GM11168 (cell line): ENCODE data around the gene ZNF384.

Source experiments
- in situ Hi-C: fragments of 300-500 bp; cut with MboI; formaldehyde crosslinking; loops from one replicate; pipeline ENCODE4 v1.12.0; 2022; ENCODE audit warnings: low sequenced_read_pairs; ENCODE audit not compliant: unreplicated experiment

The ZNF384 gene

DNA sequence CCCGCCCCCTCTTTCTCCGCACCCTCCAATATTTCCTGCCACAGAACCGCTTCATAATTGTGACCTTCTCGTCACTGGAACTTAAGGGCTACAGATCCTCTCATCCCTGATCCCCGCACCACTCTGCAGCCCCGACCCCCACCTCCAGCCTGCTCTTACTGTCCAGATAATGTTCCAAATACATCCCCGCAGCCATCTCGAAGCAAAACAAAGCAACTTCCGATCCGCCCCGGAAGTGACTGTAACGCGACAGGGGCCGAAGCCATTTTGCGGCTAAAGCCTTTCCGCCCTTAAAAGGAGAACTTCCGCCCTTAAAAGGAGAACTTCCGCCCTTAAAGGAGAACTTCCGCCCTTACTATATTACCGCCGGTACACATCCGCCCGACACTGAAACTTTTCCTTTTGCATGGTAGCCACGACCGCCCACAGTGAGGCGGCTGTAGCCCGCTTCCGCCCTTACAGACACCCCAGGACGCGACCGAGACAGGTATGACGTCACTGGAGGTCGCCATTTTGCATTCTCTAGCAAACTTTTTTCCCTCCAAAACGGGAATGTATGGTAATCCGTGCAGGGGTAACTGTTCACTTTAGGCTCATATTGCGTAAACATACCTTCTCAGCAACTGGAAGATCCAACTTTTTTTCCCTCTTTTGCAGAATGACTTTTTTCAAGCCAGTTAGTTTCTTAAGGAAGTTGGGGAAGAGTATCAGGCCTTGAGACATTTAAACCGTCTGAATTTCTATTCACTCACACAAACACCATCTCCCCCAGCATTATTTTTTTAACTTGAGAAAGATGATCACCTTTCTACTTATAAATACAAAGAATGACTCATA, 26.1 kb downstream of the ZNF384 start, which contains the start of gene ING4:
Gene ING4 (minus strand): TSS at position 214 of the 837 bp plus-strand sequence. CDS start 18 bp downstream, at position 196.
- in situ Hi-C loops, result no loop called here

GRCh38 chr12:6662602-6662905, 26.6 kb downstream of the ZNF384 start:
- in situ Hi-C loops, result no loop called here

DNA sequence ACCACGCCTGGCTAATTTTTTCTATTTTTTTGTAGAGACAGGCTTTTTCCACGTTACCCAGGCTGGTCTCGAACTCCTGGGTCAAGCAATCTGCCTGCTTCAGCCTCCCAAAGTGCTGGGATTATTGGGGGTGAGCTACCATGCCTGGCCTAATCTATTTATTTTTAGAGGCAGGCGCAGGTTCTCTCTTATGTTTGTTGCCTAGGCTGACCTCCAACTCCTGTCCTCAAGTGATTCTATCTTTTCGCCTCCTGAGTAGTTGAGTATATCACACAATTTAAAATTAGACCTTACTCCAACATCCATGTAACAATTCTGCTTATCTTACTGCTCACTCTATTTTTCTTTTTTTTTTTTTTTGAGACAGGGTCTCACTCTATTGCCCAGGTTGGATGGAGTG, 35.2 kb downstream of the ZNF384 start:
- in situ Hi-C loops, result no loop called here

GRCh38 chr12:6653342-6653741, 35.8 kb downstream of the ZNF384 start:
- in situ Hi-C loops, result no loop called here

- in situ Hi-C loops, result no loop called here
These were observed 36.8 kb downstream of the ZNF384 start for GRCh38 chr12:6652391-6652790.

DNA sequence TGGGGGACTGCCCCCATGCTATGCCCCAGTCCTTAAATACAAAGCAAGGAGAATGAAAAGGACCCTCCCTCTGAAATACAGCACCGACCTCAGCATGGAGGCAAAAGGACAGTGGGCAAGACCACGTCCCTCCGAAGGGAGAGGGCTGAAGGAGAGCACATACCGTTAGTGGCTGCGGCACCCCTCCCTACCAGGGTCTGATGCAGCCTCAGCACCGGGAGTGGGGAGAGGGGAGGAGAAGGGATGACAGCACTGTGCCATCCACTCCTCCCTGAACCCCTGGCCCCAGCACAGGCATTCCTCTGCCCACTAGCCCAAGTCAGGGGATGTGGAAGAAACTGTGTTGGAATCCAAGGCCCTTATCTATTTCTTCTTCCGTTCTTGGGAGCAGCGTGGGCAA, 38.3 kb downstream of the ZNF384 start:
- in situ Hi-C loops, result no loop called here

DNA sequence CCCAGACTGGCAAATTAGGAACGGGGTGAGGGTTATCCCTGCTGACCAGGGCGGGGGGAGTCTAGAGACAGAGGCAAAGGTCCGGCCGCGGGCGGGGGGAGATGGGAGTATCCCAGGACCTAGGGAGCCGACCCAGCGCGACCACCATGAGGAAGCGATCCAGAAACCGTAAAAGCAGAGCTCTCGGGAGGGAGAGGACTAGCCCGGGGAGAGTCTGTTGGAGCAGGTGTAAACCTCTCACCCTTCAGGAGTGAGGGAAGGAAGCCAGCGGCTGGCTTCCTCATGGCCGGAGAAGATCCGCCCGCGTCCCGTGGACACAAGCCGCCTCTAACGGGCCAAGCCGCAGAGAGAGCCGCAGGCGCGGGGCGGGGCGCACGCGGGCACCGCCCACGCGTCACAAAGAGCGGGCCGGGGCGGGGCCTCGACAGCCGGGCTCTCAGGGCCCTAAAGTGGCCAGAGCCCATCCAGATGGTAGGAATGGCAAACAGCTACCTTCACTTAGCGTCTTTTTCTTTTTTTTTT, 42.0 kb downstream of the ZNF384 start, which contains the start of gene ACRBP:
Gene ACRBP (minus strand): TSS at position 350 of the 522 bp plus-strand sequence. CDS start 66 bp downstream, at position 284.
- in situ Hi-C loops, result no loop called here

- in situ Hi-C loops, result no loop called here
These were observed 42.7 kb downstream of the ZNF384 start for GRCh38 chr12:6646276-6647082.

DNA sequence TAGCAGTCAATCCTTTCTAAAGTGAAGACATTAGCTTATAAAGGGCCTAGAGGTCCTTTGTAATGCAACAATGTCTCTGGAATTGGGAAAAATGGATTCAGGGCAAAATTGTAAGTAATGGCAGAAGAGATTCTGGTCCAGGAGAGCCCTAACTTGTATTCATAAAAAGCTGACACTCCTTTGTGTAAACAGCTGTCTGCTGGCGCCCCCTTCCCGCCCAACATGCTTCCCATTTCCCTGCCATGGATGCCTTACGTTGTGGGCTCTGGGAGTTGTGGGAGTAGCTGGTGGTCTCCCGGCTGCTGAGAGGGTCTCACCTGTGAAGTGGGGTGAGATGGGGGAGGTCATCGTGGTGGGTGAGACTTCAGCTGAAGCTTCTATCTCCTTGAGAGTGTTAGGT, 44.3 kb downstream of the ZNF384 start:
- in situ Hi-C loops, result no loop called here

DNA sequence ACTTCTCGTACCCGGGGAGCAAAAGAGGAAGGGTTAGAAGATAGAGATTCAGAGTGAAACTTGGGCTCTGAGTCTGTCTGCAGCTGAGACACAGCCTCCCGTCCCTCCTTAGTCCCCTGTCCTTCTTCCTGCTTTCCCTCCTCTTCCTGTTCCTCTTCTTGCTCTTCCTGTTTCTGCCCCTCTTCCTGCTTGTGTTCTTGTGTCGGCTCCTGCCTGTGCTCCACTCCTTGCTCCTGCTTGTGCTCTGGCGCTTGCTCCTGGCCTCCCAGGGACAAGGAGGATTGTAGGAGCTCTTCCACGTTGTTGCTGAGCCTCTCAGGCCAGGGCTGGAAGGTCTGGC, 44.9 kb downstream of the ZNF384 start:
- in situ Hi-C loops, result no loop called here

- in situ Hi-C loops, result no loop called here
These were observed 45.5 kb downstream of the ZNF384 start for GRCh38 chr12:6643569-6644256.

DNA sequence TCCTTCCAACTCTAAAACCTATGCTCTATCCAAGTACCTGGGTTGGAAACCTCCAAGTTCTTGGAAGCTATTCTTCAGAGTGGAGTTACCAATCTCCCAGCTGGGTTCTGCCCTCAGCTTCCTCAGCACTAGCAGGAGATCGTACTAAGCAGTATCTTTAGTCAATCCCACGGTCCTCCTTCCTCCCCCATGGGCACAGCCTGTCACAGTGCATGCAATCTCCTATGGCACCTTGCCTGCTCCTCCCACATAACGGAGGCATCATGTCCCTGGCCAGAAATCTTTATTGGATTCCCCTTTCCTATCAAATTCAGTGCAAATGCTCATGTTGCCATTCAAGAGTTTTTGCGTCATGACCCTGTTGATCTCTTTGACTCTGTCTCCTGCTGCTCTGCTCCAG, 48.0 kb downstream of the ZNF384 start:
- in situ Hi-C loops, result no loop called here

GRCh38 chr12:6640497-6640896, 48.7 kb downstream of the ZNF384 start:
- in situ Hi-C loops, result no loop called here

DNA sequence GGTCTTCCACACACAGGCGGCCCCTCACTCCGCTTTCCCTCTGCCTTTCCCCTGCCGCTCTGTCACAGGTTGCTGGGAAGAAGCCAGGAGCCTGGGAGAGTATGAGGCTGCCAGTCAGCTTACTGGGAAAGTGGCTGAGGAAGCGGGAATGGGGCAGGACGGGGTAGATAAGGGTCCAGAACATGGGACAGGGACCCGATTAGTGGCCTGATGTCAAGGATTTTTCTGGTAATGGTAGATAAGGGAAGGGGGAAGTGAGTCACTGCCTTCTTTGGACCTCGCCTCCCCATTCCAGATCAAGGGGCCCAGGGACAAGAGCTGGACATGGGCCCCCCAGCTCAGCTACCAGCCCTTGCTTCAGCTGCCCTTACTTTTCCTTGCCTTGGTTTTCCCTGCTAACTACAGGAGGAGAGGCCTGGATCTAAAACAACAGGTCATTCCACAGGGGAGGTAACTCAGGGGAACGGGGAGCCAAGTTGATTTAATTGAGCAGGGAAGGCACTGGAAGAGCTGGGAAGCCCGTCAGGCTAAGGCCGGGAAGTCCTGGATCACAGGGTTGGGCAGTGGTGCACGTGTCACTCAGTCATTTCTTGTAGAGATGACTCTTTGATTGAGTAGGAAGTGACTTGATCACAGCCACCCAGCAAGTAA, 49.9 kb downstream of the ZNF384 start:
- in situ Hi-C loops, result no loop called here

GRCh38 chr12:6638305-6638704, 50.9 kb downstream of the ZNF384 start:
- in situ Hi-C loops, result no loop called here

GRCh38 chr12:6635856-6636531, 53.2 kb downstream of the ZNF384 start, which contains the start of gene LPAR5:
LPAR5 (minus strand) TSS chr12:6635959; CDS start chr12:6621248, 14,711 bp downstream.
- in situ Hi-C loops, result no loop called here

DNA sequence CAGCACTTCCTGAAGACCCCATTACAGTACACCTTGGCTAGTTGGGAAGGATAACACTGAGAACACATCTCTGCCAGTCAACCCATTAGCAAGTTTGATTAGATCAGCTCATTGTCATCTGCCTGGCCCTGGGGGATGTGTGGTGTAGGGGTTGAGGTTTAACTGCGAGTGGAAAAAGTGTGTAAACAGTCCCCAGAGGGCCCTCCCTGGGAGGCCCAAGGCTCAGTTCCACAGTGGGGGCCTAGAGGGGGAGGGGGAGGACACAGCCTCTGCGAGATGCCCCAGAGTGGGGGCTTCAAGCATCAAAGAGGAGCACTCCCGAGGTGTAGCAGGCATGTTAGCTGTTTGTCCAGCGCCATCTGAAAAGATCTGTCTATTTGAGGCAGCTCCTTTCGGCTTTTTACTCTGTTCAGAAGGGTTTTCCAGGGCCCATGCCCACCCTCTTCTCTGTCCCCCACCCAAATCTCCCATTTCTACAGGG, 53.8 kb downstream of the ZNF384 start:
- in situ Hi-C loops, result no loop called here

- in situ Hi-C loops, result no loop called here
These were observed 56.9 kb downstream of the ZNF384 start for GRCh38 chr12:6632026-6632983.
